ENCODE results near the gene ROCK2. TPM values are rescaled to one million over a fixed set of nuclear protein-coding genes. Genes with fewer than 3 reads are reported as not detected.

ROCK2 gene
- total RNA-seq: 10 to 100 TPM; 21.8 to 54.0 (median 26.6) TPM

- Histone ChIP-seq H3K27me3 (no peaks in the 10 kb centered on the region), H3K9me3 (no peaks in the 10 kb centered on the region), H3K36me3 (no peaks in the 10 kb centered on the region), H3K27ac (peak within 1 kb of the TSS; percentile 99), H3K4me3 (peak within 1 kb of the TSS; percentile 98), H3K4me1 (peaks cover 30% of the 10 kb centered on the region)
- peak in 1 of 2 donors; percentile 51 for TF ChIP-seq POLR2A (IDR thresholded peaks at IDR 0.05)
- TF ChIP-seq EP300 (IDR thresholded peaks at IDR 0.05): no peak
- TF ChIP-seq POLR2AphosphoS5 (IDR thresholded peaks at IDR 0.05): peak in 2 of 3 donors; percentile 29 to 74
- peak; percentile 88 to 89 for DNase-seq (ENCODE audit: low spot score in 2 of 2)
- WGBS: no CpG with 5 or more reads among the region's 90 CpGs
Observed at GRCh38 chr2:11344342-11344955, at the start of gene ROCK2. TSS of gene ROCK2 (minus strand) at chr2:11344636. CDS start at chr2:11344136, 500 bp downstream.

GRCh38 chr2:11393711-11394236 lies 49.3 kb upstream of the ROCK2 start:
- 66% methylated on average over 11 of the region's 11 CpGs for WGBS
- TF ChIP-seq CTCF (IDR thresholded peaks at IDR 0.05) (no peak), POLR2AphosphoS5 (IDR thresholded peaks at IDR 0.05) (no peak), EP300 (IDR thresholded peaks at IDR 0.05) (no peak), POLR2A (IDR thresholded peaks at IDR 0.05) (no peak)
- Histone ChIP-seq H3K4me1 (peaks cover 11% of the 10 kb centered on the region), H3K4me3 (no peak overlapping the region), H3K36me3 (no peaks in the 10 kb centered on the region), H3K27ac (no peak overlapping the region), H3K27me3 (no peaks in the 10 kb centered on the region), H3K9me3 (no peaks in the 10 kb centered on the region)
- DNase-seq (ENCODE audit: low spot score in 2 of 2): no peak

- H3K27me3 ChIP-seq: no peaks in the 10 kb centered on the region
- no peak overlapping the region for H3K4me3 ChIP-seq
- 44% methylated on average over 3 of the region's 3 CpGs for WGBS
- TF ChIP-seq EP300 (IDR thresholded peaks at IDR 0.05) (no peak), POLR2A (IDR thresholded peaks at IDR 0.05) (no peak), POLR2AphosphoS5 (IDR thresholded peaks at IDR 0.05) (no peak), CTCF (IDR thresholded peaks at IDR 0.05) (no peak)
- H3K4me1 ChIP-seq: peaks cover 7% of the 10 kb centered on the region
- DNase-seq (ENCODE audit: low spot score in 2 of 2): no peak
- no peak overlapping the region for H3K27ac ChIP-seq
- no peaks in the 10 kb centered on the region for H3K9me3 ChIP-seq
- no peaks in the 10 kb centered on the region for H3K36me3 ChIP-seq
Observed at GRCh38 chr2:11391942-11392266, 47.5 kb upstream of the ROCK2 start.

GRCh38 chr2:11390399-11390658 lies 45.9 kb upstream of the ROCK2 start:
- Histone ChIP-seq H3K4me3 (no peak overlapping the region), H3K9me3 (no peaks in the 10 kb centered on the region), H3K4me1 (peaks cover 16% of the 10 kb centered on the region), H3K27me3 (no peaks in the 10 kb centered on the region), H3K36me3 (no peaks in the 10 kb centered on the region), H3K27ac (no peak overlapping the region)
- no peak for TF ChIP-seq POLR2A (IDR thresholded peaks at IDR 0.05)
- no peak for TF ChIP-seq CTCF (IDR thresholded peaks at IDR 0.05)
- no peak for TF ChIP-seq EP300 (IDR thresholded peaks at IDR 0.05)
- no peak for TF ChIP-seq POLR2AphosphoS5 (IDR thresholded peaks at IDR 0.05)
- 68% methylated on average over 5 of the region's 5 CpGs for WGBS
- no peak for DNase-seq (ENCODE audit: low spot score in 2 of 2)

- Histone ChIP-seq H3K36me3 (no peaks in the 10 kb centered on the region), H3K4me3 (no peak overlapping the region), H3K27ac (no peak overlapping the region), H3K4me1 (peaks cover 16% of the 10 kb centered on the region), H3K9me3 (no peaks in the 10 kb centered on the region), H3K27me3 (no peaks in the 10 kb centered on the region)
- WGBS: 46% methylated on average over 18 of the region's 18 CpGs
- DNase-seq (ENCODE audit: low spot score in 2 of 2): no peak
- no peak for TF ChIP-seq CTCF (IDR thresholded peaks at IDR 0.05)
- TF ChIP-seq POLR2AphosphoS5 (IDR thresholded peaks at IDR 0.05): no peak
- no peak for TF ChIP-seq POLR2A (IDR thresholded peaks at IDR 0.05)
- no peak for TF ChIP-seq EP300 (IDR thresholded peaks at IDR 0.05)
Observed at GRCh38 chr2:11389551-11390398, 45.3 kb upstream of the ROCK2 start.
